K562 treated with DMSO at 1 percent for 48 hours (cell line): Measurements from ENCODE around the gene IFT122. TPM values are rescaled to one million over a fixed set of nuclear protein-coding genes. Genes with fewer than 3 reads are reported as not detected.

Source experiments
- total RNA-seq: library from RNA; unstranded; fragments of 300-600 nt; gene quantifications from 2 replicates; pipeline ENCODE4 v1.2.3, GENCODE V29; 2022; ENCODE audit warnings: low replicate concordance; ENCODE audit errors: extremely low read depth

IFT122 gene
- not detected in 2 replicates for total RNA-seq

GRCh38 chr3:129439817-129440617 is at the start of gene IFT122, which contains the start of gene MBD4:
Gene IFT122, plus strand, starts transcription at chr3:129440224. Its CDS starts 107 bp downstream, at chr3:129440331.
Gene MBD4, minus strand, starts transcription at chr3:129439948. Its CDS starts 115 bp downstream, at chr3:129439833.

GRCh38 chr3:129428376-129429079 is 11.5 kb upstream of the IFT122 start, which contains the start of gene EFCAB12:
Gene EFCAB12, minus strand, starts transcription at chr3:129428636. Its CDS starts 148 bp downstream, at chr3:129428488.

GRCh38 chr3:129528589-129529100 is 88.6 kb downstream of the IFT122 start, which contains the start of gene RHO:
Gene RHO, plus strand, starts transcription at chr3:129528639. Its CDS starts 95 bp downstream, at chr3:129528734.

GRCh38 chr3:129543156-129543790 is 103.2 kb downstream of the IFT122 start, which contains the start of gene H1-8:
Gene H1-8, plus strand, starts transcription at chr3:129543175. Its CDS starts 44 bp downstream, at chr3:129543219.

Other genes starting within 250 kb of the IFT122 start
- not detected in 2 replicates for gene COPG1, start 190.6 kb upstream of the IFT122 start, total RNA-seq
- gene HMCES, start 161.4 kb upstream of the IFT122 start, total RNA-seq = not detected in 2 replicates
- not detected in 2 replicates for gene EFCAB12, start 11.6 kb upstream of the IFT122 start, total RNA-seq
- gene MBD4, start 276 bp upstream of the IFT122 start, total RNA-seq = not detected in 2 replicates
- gene RHO, start 88.4 kb downstream of the IFT122 start, total RNA-seq = not detected in 2 replicates
- gene H1-8, start 103.0 kb downstream of the IFT122 start, total RNA-seq = not detected in 2 replicates
- gene PLXND1, start 166.5 kb downstream of the IFT122 start, total RNA-seq = not detected in 2 replicates